ENCODE measurements around the gene TEX13D.

The TEX13D gene

GRCh38 chrX:124348885-124349453 lies 16.5 kb downstream of the TEX13D start:
- TF ChIP-seq ZFX (IDR thresholded peaks at IDR 0.05), result no peak
- TF ChIP-seq, protein P1, sequence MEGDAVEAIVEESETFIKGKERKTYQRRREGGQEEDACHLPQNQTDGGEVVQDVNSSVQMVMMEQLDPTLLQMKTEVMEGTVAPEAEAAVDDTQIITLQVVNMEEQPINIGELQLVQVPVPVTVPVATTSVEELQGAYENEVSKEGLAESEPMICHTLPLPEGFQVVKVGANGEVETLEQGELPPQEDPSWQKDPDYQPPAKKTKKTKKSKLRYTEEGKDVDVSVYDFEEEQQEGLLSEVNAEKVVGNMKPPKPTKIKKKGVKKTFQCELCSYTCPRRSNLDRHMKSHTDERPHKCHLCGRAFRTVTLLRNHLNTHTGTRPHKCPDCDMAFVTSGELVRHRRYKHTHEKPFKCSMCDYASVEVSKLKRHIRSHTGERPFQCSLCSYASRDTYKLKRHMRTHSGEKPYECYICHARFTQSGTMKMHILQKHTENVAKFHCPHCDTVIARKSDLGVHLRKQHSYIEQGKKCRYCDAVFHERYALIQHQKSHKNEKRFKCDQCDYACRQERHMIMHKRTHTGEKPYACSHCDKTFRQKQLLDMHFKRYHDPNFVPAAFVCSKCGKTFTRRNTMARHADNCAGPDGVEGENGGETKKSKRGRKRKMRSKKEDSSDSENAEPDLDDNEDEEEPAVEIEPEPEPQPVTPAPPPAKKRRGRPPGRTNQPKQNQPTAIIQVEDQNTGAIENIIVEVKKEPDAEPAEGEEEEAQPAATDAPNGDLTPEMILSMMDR (conservative IDR thresholded peaks at IDR 0.05), result no peak
- H3K27ac ChIP-seq, result no peak overlapping the region

GRCh38 chrX:124354648-124355047 lies 22.2 kb downstream of the TEX13D start:
- H3K27ac ChIP-seq, result no peak overlapping the region
- TF ChIP-seq, protein P1 (conservative IDR thresholded peaks at IDR 0.05), result no peak
- TF ChIP-seq ZFX (IDR thresholded peaks at IDR 0.05), result no peak

DNA sequence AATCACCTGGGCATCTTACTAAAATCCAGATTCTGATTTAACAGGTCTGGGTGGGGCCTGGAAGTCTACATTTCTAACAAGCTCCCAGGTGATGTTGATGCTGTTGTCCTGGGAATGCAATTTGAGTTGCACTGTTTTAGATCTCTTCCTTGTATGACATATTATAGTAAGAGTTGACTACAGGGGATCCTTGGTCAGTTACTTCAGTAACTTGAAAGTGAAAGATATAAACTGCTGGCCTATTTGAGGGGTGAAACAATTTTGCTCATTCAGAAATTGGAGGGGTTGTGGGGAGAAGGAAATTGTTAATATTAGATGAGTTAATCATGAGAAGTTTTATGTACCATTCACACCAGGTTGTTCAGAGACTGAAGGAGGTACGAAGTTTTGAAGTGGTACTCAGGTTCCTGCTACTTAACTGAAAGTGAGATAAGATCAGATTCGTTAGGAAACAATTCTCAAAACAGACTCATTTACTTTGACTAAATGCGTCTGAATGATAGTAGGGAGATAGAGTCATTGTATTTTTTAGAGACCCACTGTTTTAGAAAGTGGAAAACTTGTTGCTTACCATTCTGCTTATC lies 26.4 kb downstream of the TEX13D start:
- H3K27ac ChIP-seq, result no peak overlapping the region
- no peak for TF ChIP-seq ZFX (IDR thresholded peaks at IDR 0.05)

DNA sequence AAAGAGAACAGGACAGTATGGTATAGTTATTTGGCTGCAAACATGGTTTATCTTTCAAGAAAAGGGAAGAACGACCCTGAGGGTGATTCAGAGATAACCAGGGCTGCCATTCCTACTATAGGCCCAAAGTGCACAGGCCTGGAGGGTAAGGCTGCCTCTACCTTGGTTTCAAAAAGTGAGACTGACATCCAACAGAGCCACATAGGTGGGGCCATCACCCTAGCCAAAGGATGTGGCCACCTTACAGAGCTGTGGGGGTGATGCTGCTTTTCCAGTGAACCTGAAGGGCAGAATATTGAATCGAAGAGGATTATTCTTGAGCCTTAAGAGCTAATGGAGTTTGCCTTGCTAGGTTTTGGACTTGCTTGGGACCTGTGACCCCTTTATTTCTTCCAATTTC lies 29.6 kb downstream of the TEX13D start:
- no peak overlapping the region for H3K27ac ChIP-seq
- TF ChIP-seq, protein P1 (conservative IDR thresholded peaks at IDR 0.05), result no peak
- no peak for TF ChIP-seq ZFX (IDR thresholded peaks at IDR 0.05)

DNA sequence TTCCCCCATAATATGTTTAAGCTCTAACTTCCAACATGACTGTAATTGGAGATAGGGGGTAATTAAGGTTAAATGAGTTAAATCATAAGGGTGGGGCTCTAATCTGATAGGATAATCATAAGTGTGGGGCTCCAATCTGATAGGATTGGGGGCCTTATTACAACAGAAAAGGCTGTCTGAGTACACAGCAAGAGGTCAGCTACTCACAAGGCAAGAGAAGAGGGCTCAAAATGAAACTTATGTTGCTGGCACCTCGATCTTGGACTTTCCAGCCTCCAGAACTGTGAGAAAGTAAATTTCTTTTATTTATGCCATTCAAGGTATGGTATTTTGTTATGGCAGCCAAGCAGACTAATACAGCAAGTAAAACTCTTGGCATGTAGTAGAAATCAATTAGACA lies 30.3 kb downstream of the TEX13D start:
- H3K27ac ChIP-seq, result no peak overlapping the region
- no peak for TF ChIP-seq ZFX (IDR thresholded peaks at IDR 0.05)
- TF ChIP-seq, protein P1 (conservative IDR thresholded peaks at IDR 0.05), result no peak

DNA sequence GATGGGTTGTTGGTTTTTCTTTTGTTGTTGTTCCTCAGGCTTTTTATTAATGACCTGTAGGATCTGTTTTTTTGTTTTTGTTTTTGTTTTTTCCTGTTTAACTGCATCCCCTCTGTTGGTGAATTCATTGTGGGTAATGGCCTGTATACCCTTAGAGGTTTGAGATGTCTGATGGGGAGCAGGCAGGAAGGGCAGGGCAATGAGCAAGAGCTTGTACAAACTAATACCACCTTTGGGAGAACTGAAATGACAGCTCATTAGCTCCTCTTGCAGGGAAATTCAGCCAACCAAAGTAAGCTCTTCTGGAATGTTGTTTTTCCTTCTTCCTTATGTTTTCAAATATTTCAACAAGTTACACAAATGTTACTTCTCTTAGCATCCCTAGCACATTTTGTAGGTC lies 37.3 kb downstream of the TEX13D start:
- TF ChIP-seq, protein P1 (conservative IDR thresholded peaks at IDR 0.05), result no peak
- no peak for TF ChIP-seq ZFX (IDR thresholded peaks at IDR 0.05)
- no peak overlapping the region for H3K27ac ChIP-seq

- TF ChIP-seq ZFX (IDR thresholded peaks at IDR 0.05), result no peak
- TF ChIP-seq, protein P1 (conservative IDR thresholded peaks at IDR 0.05), result no peak
- H3K27ac ChIP-seq, result no peak overlapping the region
Measured at GRCh38 chrX:124373348-124373747, 40.9 kb downstream of the TEX13D start.

GRCh38 chrX:124378643-124379042 lies 46.2 kb downstream of the TEX13D start:
- TF ChIP-seq ZFX (IDR thresholded peaks at IDR 0.05), result no peak
- TF ChIP-seq, protein P1 (conservative IDR thresholded peaks at IDR 0.05), result no peak
- no peak overlapping the region for H3K27ac ChIP-seq

All from C4-2B (cell line).